ENCODE measurements around the gene KIFC1. TPM values are rescaled to one million over a fixed set of nuclear protein-coding genes. Genes with fewer than 3 reads are reported as not detected.
A peak's percentile ranks its signal among the peaks of the same experiment; 100 is the strongest.
"Not testable (repeated sequence)": the region's sequence is repeated elsewhere in the genome, so short reads cannot be mapped to it uniquely, and the experiment has no call there.

Gene KIFC1
- total RNA-seq, 2 donors from 2014 or later: 0.81 to 0.85 TPM

DNA sequence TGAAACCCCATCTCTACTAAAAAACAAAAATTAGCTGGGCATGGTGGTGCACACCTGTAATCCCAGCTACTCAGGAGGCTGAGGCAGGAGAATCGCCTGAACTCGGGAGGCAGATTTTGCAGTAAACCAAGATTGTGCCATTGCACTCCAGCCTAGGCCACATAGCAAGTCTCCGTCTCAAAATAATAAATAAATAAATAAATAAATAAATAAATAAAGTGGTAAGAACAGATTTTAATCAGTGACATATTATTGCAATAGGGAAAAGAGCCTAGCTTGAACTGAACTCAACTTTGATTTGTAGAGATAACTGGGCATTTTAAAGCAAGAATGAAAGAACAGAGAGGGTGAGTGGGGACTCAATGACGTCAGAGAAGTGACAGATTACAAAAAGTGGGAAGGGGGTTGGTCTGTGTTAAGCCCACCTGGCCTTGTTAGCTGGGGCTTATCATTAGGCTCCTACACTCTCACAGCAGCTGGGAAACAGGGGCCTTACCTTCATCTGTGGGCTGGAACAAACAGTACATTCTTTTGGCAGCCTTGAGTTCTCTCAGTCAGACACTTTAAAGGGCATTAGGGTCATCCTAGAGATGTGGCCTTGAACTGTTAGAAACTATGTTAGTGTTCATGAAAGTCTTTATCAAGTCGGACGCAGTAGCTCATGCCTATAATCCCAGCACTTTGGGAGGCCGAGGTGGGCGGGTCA is 24.5 kb upstream of the KIFC1 start:
- Histone ChIP-seq H3K9me3 (no peaks in the 10 kb centered on the region), H3K27me3 (replicated peaks; ENCODE audit: insufficient read depth) (no peaks in the 10 kb centered on the region), H3K27ac (no peak overlapping the region), H3K4me1 (ENCODE audit: control insufficient read depth in 1 of 2, low read depth in 2 of 2) (no peaks in the 10 kb centered on the region), H3K36me3 (no peaks in the 10 kb centered on the region), H3K4me3 (no peak overlapping the region)
- TF ChIP-seq, protein P1, sequence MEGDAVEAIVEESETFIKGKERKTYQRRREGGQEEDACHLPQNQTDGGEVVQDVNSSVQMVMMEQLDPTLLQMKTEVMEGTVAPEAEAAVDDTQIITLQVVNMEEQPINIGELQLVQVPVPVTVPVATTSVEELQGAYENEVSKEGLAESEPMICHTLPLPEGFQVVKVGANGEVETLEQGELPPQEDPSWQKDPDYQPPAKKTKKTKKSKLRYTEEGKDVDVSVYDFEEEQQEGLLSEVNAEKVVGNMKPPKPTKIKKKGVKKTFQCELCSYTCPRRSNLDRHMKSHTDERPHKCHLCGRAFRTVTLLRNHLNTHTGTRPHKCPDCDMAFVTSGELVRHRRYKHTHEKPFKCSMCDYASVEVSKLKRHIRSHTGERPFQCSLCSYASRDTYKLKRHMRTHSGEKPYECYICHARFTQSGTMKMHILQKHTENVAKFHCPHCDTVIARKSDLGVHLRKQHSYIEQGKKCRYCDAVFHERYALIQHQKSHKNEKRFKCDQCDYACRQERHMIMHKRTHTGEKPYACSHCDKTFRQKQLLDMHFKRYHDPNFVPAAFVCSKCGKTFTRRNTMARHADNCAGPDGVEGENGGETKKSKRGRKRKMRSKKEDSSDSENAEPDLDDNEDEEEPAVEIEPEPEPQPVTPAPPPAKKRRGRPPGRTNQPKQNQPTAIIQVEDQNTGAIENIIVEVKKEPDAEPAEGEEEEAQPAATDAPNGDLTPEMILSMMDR (IDR thresholded peaks at IDR 0.05): no peak
- ATAC-seq (ENCODE audit: insufficient number of reproducible peaks, low FRiP score, low read depth): no peak
- DNase-seq (ENCODE audit: low spot score): no peak

DNA sequence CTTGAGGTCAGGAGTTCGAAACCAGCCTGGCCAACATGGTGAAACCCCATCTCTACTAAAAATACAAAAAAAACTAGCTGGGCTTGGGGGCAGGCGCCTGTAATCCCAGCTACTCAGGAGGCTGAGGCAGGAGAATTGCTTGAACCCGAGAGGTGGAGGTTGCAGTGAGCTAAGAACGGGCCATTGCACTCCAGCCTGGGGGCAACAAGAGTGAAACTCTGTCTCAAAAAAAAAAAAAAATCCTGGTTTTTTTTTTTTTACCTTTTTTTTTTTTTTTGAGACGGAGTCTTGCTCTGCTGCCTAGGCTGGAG is 24.0 kb upstream of the KIFC1 start:
- H3K9me3 ChIP-seq; DNase-seq (ENCODE audit: low spot score); H3K4me1 ChIP-seq (ENCODE audit: control insufficient read depth in 1 of 2, low read depth in 2 of 2); ATAC-seq (ENCODE audit: insufficient number of reproducible peaks, low FRiP score, low read depth); H3K4me3 ChIP-seq; H3K27me3 ChIP-seq (replicated peaks; ENCODE audit: insufficient read depth); H3K27ac ChIP-seq; H3K36me3 ChIP-seq: not testable (repeated sequence)

DNA sequence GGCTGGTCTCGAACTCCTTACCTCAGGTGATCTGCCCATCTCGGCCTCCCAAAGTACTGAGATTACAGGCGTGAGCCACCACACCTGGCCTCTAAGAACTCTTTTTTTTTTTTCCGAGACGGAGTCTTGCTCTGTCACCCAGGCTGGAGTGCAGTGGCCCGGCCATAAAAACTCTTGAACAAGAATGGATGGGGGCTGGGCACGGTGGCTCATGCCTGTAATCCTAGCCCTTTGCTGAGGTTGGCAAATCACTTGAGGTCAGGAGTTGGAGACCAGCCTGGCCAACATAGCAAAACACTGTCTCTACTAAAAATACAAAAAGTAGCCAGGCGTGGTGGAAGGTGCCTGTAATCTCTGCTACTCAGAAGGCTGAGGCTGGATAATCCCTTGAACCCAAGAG is 19.7 kb upstream of the KIFC1 start:
- H3K36me3 ChIP-seq; H3K27me3 ChIP-seq (replicated peaks; ENCODE audit: insufficient read depth); H3K9me3 ChIP-seq; DNase-seq (ENCODE audit: low spot score); H3K4me3 ChIP-seq; ATAC-seq (ENCODE audit: insufficient number of reproducible peaks, low FRiP score, low read depth); H3K27ac ChIP-seq: not testable (repeated sequence)
- H3K4me1 ChIP-seq (ENCODE audit: control insufficient read depth in 1 of 2, low read depth in 2 of 2): peaks cover 14 to 21% of the 10 kb centered on the region in 2 donors

DNA sequence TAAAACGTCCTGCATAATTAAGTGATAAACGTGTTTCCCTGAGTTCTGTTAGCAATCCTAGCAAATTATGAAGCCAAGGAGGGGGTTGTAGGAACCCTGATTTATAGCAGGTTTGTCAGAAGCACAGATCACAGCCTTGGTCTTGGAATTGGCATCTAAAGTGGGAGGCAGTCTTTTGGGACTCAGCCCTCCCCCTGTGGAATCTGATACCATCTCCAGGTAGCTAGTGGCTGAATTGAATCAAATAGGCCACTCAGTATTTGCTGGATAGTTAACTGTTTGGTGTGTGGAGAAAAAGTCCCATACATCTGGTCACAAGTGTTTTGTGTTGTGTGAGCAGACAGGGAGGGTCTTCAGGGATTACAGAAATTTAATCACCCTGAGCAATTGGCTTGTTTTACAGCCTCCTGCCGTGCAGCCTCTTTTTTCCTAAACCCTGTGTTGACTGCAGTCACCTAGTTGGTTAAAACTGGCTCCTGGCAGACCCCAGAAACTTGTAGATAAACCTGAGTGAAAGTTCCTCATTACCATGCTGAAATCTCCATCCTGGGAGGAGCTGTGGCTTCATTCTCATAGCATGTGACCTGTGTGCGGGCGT is 19.0 kb upstream of the KIFC1 start:
- H3K9me3 ChIP-seq: no peaks in the 10 kb centered on the region
- no peaks in the 10 kb centered on the region for H3K27me3 ChIP-seq (replicated peaks; ENCODE audit: insufficient read depth)
- H3K4me3 ChIP-seq: no peak overlapping the region
- no peak overlapping the region for H3K27ac ChIP-seq
- DNase-seq (ENCODE audit: low spot score): no peak
- TF ChIP-seq, protein P1 (IDR thresholded peaks at IDR 0.05): no peak
- no peak for ATAC-seq (ENCODE audit: insufficient number of reproducible peaks, low FRiP score, low read depth)
- H3K36me3 ChIP-seq: no peaks in the 10 kb centered on the region
- H3K4me1 ChIP-seq (ENCODE audit: control insufficient read depth in 1 of 2, low read depth in 2 of 2): peaks cover 14 to 21% of the 10 kb centered on the region in 2 donors

DNA sequence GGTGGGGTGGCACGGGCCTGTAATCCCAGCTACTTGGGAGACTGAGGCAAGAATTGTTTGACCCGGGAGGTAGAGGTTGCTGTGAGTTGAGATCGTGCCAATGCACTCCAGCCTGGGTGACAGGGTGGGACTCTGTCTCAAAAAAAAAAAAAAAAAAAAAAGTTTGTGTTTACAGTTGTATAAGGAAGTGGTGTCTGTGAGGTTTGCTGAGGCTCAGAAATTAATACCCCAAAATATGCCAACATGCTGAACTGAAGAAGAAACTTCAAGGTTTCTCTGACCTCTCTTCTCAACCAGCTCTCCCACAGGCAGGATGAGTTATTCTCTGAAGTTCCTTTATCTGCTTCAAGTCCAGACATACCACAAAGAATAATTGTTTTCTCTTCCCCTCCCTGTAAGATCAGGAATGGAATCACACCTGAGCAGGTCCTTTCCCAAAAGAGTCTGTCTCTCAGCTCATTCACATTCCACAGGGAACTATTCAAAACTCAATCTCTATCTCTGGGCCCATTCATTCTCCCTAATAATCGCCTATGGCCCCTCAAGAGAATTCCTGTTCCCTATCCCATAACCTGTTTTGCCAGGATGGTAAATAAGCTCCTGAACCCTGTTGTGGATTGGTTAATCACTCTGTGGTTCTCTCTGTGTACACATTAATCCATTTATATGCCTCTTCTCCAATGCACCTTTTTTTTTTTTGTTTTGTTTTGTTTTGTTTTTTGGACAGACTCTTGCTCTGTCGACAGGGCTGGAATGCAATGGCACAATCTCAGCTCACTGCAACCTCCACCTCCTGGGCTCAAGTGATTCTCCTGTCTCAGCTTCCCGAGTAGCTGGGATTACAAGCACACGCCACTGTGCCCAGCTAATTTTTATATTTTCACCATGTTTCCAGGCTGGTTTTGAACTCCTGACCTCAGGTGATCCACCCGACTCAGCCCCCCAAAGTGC is 17.4 kb upstream of the KIFC1 start:
- DNase-seq (ENCODE audit: low spot score) (no peak), ATAC-seq (ENCODE audit: insufficient number of reproducible peaks, low FRiP score, low read depth) (no peak)
- Histone ChIP-seq H3K27me3 (replicated peaks; ENCODE audit: insufficient read depth) (no peaks in the 10 kb centered on the region), H3K9me3 (no peaks in the 10 kb centered on the region), H3K4me3 (no peak overlapping the region), H3K27ac (peak overlapping the region; percentile 25 to 63), H3K36me3 (no peaks in the 10 kb centered on the region), H3K4me1 (ENCODE audit: control insufficient read depth in 1 of 2, low read depth in 2 of 2) (peaks cover 14 to 21% of the 10 kb centered on the region in 2 donors)
- TF ChIP-seq, protein P1 (IDR thresholded peaks at IDR 0.05): no peak

DNA sequence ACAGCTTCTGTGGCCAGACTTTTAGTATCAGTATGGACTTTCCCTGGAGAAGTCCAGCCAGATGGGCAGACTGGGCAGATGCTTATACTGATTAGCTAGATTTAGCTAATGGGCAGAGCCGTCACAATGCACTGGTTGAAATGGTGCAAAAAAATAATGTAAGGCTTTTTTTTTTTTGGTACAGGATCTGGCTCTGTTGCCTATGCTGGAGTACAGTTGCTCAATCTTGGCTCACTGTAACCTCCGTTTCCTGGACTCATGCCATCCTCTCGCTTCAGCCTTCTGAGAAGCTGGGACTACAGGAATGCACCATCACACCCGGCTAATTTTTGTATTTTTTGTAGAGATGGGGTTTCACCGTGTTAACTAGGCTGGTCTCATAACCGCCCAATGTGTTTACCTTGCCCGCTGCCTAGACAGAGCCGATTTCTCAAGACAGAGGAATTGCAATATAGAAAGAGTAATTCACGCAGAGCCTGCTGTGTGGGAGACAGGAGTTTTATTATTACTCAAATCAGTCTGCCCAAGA is 16.4 kb upstream of the KIFC1 start:
- H3K9me3 ChIP-seq: no peaks in the 10 kb centered on the region
- H3K4me3 ChIP-seq: peak overlapping the region; percentile 54
- peaks cover 14 to 21% of the 10 kb centered on the region in 2 donors for H3K4me1 ChIP-seq (ENCODE audit: control insufficient read depth in 1 of 2, low read depth in 2 of 2)
- no peaks in the 10 kb centered on the region for H3K27me3 ChIP-seq (replicated peaks; ENCODE audit: insufficient read depth)
- TF ChIP-seq, protein P1 (IDR thresholded peaks at IDR 0.05): no peak
- no peaks in the 10 kb centered on the region for H3K36me3 ChIP-seq
- ATAC-seq (ENCODE audit: insufficient number of reproducible peaks, low FRiP score, low read depth): peak; percentile 96
- peak overlapping the region; percentile 57 to 63 for H3K27ac ChIP-seq
- DNase-seq (ENCODE audit: low spot score): peak; percentile 56

Measured in thoracic aorta (tissue), 2 donors.